Measurements from ENCODE around the gene ZNF467.

Gene ZNF467

DNA sequence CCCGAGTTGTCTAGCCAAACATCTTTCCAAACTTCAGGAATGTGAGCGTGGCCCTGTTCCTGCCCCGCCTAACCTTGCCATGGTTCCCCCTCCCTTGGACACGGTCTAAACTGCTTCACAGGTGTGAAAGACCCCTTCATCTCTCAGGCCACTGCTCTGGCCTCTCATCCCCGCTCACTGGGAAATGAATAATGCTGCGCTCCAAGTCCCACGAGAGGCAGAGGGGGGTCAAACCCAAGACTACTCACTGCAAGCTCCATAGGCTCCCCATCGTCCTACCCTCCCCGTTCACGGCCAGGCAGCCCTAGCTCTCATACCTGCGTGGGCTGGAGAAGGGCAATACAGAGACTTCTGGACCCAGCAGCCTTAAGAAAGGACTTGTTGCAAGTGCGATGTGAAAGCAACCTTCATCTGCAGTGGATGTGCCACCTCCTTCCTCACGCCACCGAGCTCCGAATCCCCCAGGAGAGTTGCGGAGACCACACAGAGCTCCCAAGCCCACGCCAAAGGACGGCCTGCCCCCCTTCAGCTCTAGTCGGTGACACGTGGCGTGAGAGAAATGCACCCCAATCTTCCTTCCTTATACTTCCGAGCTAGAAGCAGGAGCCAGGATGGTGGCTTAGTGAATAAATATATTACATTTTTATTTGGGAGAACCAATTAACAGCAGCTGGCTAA, 9.7 kb downstream of the ZNF467 start:
- no peak overlapping the region for H2BK120ac ChIP-seq (ENCODE audit: low read depth, low read length)
- peak overlapping the region; percentile 2 for H2AK5ac ChIP-seq (ENCODE audit: low read depth, low read length)
- H3K4me2 ChIP-seq (ENCODE audit: insufficient read depth, low read length, poor library complexity, severe bottlenecking), result no peak overlapping the region
- no CpG with 5 or more reads among the region's 22 CpGs for WGBS, 2 donors (ENCODE audit: extremely low coverage in 2 of 2, insufficient read length in 2 of 2, insufficient replicate concordance in 1 of 2)
- no peak overlapping the region for H3K9ac ChIP-seq (ENCODE audit: low read depth, low read length, poor library complexity)
- no peak overlapping the region for H3K4ac ChIP-seq (ENCODE audit: low read length)
- no peak overlapping the region for H3K18ac ChIP-seq (ENCODE audit: low read length)
- no peaks in the 10 kb centered on the region for H3K79me1 ChIP-seq (ENCODE audit: low read depth, low read length)
- H3K4me1 ChIP-seq (ENCODE audit: control insufficient read depth in 2 of 2, insufficient read depth in 1 of 2, low read depth in 1 of 2, low read length in 2 of 2), result peaks cover 3 to 14% of the 10 kb centered on the region in 2 donors
- no peak overlapping the region for H4K91ac ChIP-seq (ENCODE audit: low read depth, low read length, poor library complexity)
- no peak overlapping the region for H3K14ac ChIP-seq (ENCODE audit: low read length)
- H3K27me3 ChIP-seq (ENCODE audit: control insufficient read depth in 3 of 3, insufficient read depth in 3 of 3, low read depth in 1 of 3, low read length in 3 of 3), result peaks cover 31 to 61% (median 51%) of the 10 kb centered on the region in 3 experiments
- H2BK15ac ChIP-seq (ENCODE audit: low read length), result no peak overlapping the region
- H3K23ac ChIP-seq (ENCODE audit: low read depth, low read length, poor library complexity), result no peak overlapping the region
- no peak overlapping the region for H4K8ac ChIP-seq (ENCODE audit: low read depth, low read length)
- H3K9me3 ChIP-seq (replicated peaks in 1 of 2; ENCODE audit: control insufficient read depth in 2 of 2, insufficient read depth in 1 of 2, low read depth in 1 of 2, low read length in 2 of 2), result peaks cover 0 to 8% of the 10 kb centered on the region in 2 donors
- no peak overlapping the region for H3K4me3 ChIP-seq (ENCODE audit: low read length in 2 of 2)
- H2BK5ac ChIP-seq (ENCODE audit: low read length), result no peak overlapping the region
- no peak overlapping the region for H2AFZ ChIP-seq (ENCODE audit: low read length)
- DNase-seq (ENCODE audit: low spot score), result no peak
- no peak overlapping the region for H2BK12ac ChIP-seq (ENCODE audit: low read length)
- no peak overlapping the region for H3K27ac ChIP-seq (replicated peaks; ENCODE audit: low read length)
- H3K36me3 ChIP-seq (replicated peaks in 1 of 2; ENCODE audit: control insufficient read depth in 2 of 2, insufficient read depth in 2 of 2, low read length in 2 of 2), result peaks cover 2 to 11% of the 10 kb centered on the region in 2 donors

DNA sequence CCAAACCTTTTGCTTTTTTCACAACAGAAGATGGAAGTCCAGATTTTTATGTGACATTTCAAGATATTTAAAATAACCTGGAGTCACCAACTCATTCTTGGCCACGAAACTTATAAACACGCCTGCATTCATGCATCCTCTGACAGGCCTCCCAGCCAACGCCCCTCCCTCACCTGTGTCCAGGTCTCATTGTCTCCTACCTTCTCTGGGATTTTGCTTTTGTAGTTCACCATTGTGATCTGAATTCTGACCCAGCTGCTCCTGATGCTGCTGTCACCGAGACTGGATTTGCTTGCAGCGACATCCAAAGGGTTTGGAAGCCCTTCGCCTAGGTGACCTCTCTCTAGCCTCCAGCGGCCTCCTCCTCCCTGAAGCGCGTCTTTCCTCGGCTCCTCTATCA, 10.8 kb downstream of the ZNF467 start:
- Histone ChIP-seq H3K79me1 (ENCODE audit: low read depth, low read length) (no peaks in the 10 kb centered on the region), H3K4me2 (ENCODE audit: insufficient read depth, low read length, poor library complexity, severe bottlenecking) (no peak overlapping the region), H3K27ac (replicated peaks; ENCODE audit: low read length) (no peak overlapping the region), H3K4ac (ENCODE audit: low read length) (no peak overlapping the region), H2BK5ac (ENCODE audit: low read length) (no peak overlapping the region), H2AFZ (ENCODE audit: low read length) (no peak overlapping the region), H3K9me3 (replicated peaks in 1 of 2; ENCODE audit: control insufficient read depth in 2 of 2, insufficient read depth in 1 of 2, low read depth in 1 of 2, low read length in 2 of 2) (peaks cover 0 to 8% of the 10 kb centered on the region in 2 donors), H2BK12ac (ENCODE audit: low read length) (no peak overlapping the region), H2BK15ac (ENCODE audit: low read length) (no peak overlapping the region), H3K27me3 (ENCODE audit: control insufficient read depth in 3 of 3, insufficient read depth in 3 of 3, low read depth in 1 of 3, low read length in 3 of 3) (peaks cover 31 to 57% (median 51%) of the 10 kb centered on the region in 3 experiments), H3K4me3 (ENCODE audit: low read length in 2 of 2) (no peak overlapping the region), H2BK120ac (ENCODE audit: low read depth, low read length) (no peak overlapping the region), H2AK5ac (ENCODE audit: low read depth, low read length) (no peak overlapping the region), H3K9ac (ENCODE audit: low read depth, low read length, poor library complexity) (no peak overlapping the region), H4K8ac (ENCODE audit: low read depth, low read length) (no peak overlapping the region), H4K91ac (ENCODE audit: low read depth, low read length, poor library complexity) (no peak overlapping the region), H3K14ac (ENCODE audit: low read length) (no peak overlapping the region), H3K18ac (ENCODE audit: low read length) (peak overlapping the region; percentile 25), H3K4me1 (ENCODE audit: control insufficient read depth in 2 of 2, insufficient read depth in 1 of 2, low read depth in 1 of 2, low read length in 2 of 2) (peaks cover 3 to 14% of the 10 kb centered on the region in 2 donors), H3K23ac (ENCODE audit: low read depth, low read length, poor library complexity) (no peak overlapping the region), H3K36me3 (replicated peaks in 1 of 2; ENCODE audit: control insufficient read depth in 2 of 2, insufficient read depth in 2 of 2, low read length in 2 of 2) (peaks cover 0 to 4% of the 10 kb centered on the region in 2 donors)
- no CpG with 5 or more reads among the region's 10 CpGs for WGBS, 2 donors (ENCODE audit: extremely low coverage in 2 of 2, insufficient read length in 2 of 2, insufficient replicate concordance in 1 of 2)
- DNase-seq (ENCODE audit: low spot score), result no peak

DNA sequence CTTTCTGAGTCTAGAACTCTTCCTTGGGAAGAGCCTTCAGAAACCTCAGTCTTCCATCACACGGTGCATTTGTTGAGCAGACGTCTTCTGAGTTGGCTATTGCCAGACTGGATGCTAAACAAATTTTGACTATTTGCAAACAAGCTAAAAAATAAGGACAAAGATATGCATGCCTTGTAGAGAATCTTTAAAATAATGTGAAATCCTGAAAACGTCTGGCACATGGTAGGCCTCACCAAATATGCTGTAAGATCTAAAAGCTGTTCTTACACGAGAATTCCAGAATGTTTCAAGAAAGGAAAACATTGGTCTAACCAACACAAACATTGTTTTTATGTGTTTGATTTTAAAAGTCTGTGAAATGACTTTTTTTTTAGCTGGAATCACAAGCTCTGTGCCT, 11.3 kb downstream of the ZNF467 start:
- H3K27me3 ChIP-seq (ENCODE audit: control insufficient read depth in 3 of 3, insufficient read depth in 3 of 3, low read depth in 1 of 3, low read length in 3 of 3), result peaks cover 31 to 51% (median 51%) of the 10 kb centered on the region in 3 experiments
- DNase-seq (ENCODE audit: low spot score), result no peak
- H2AFZ ChIP-seq (ENCODE audit: low read length), result no peak overlapping the region
- peaks cover 3 to 14% of the 10 kb centered on the region in 2 donors for H3K4me1 ChIP-seq (ENCODE audit: control insufficient read depth in 2 of 2, insufficient read depth in 1 of 2, low read depth in 1 of 2, low read length in 2 of 2)
- H2BK5ac ChIP-seq (ENCODE audit: low read length), result no peak overlapping the region
- peaks cover 0 to 4% of the 10 kb centered on the region in 2 donors for H3K36me3 ChIP-seq (replicated peaks in 1 of 2; ENCODE audit: control insufficient read depth in 2 of 2, insufficient read depth in 2 of 2, low read length in 2 of 2)
- no peaks in the 10 kb centered on the region for H3K79me1 ChIP-seq (ENCODE audit: low read depth, low read length)
- H3K18ac ChIP-seq (ENCODE audit: low read length), result no peak overlapping the region
- H3K9ac ChIP-seq (ENCODE audit: low read depth, low read length, poor library complexity), result no peak overlapping the region
- no peak overlapping the region for H4K91ac ChIP-seq (ENCODE audit: low read depth, low read length, poor library complexity)
- no peak overlapping the region for H3K4me3 ChIP-seq (ENCODE audit: low read length in 2 of 2)
- H2BK120ac ChIP-seq (ENCODE audit: low read depth, low read length), result no peak overlapping the region
- H3K4ac ChIP-seq (ENCODE audit: low read length), result no peak overlapping the region
- WGBS, 2 donors (ENCODE audit: extremely low coverage in 2 of 2, insufficient read length in 2 of 2, insufficient replicate concordance in 1 of 2), result no CpG with 5 or more reads among the region's 4 CpGs
- H2BK15ac ChIP-seq (ENCODE audit: low read length), result no peak overlapping the region
- no peak overlapping the region for H3K14ac ChIP-seq (ENCODE audit: low read length)
- no peak overlapping the region for H3K4me2 ChIP-seq (ENCODE audit: insufficient read depth, low read length, poor library complexity, severe bottlenecking)
- H3K27ac ChIP-seq (replicated peaks; ENCODE audit: low read length), result no peak overlapping the region
- H3K23ac ChIP-seq (ENCODE audit: low read depth, low read length, poor library complexity), result no peak overlapping the region
- H2BK12ac ChIP-seq (ENCODE audit: low read length), result no peak overlapping the region
- H2AK5ac ChIP-seq (ENCODE audit: low read depth, low read length), result no peak overlapping the region
- H3K9me3 ChIP-seq (replicated peaks in 1 of 2; ENCODE audit: control insufficient read depth in 2 of 2, insufficient read depth in 1 of 2, low read depth in 1 of 2, low read length in 2 of 2), result peaks cover 0 to 8% of the 10 kb centered on the region in 2 donors
- H4K8ac ChIP-seq (ENCODE audit: low read depth, low read length), result no peak overlapping the region

DNA sequence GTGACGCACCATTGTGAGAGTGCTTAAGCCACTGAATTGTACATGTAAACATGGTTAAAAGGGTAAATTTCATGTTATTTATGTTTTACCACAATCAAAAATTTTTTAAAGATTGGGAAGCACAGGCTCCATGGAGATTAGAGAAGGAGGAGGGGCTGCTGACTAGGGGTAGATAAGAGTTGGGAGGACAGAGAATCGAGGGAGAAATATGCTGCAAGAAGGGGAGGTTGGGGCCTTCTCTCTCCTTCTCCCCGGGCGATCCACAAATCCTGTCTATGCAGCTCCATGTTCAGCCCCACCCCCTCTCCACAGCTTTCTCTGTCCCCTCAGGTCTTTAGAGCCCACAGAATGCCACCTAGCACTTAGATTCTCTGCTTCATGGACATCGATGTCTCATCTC, 12.1 kb downstream of the ZNF467 start:
- no peak overlapping the region for H3K27ac ChIP-seq (replicated peaks; ENCODE audit: low read length)
- H3K27me3 ChIP-seq (ENCODE audit: control insufficient read depth in 3 of 3, insufficient read depth in 3 of 3, low read depth in 1 of 3, low read length in 3 of 3), result peaks cover 28 to 46% (median 44%) of the 10 kb centered on the region in 3 experiments
- no peak overlapping the region for H2BK120ac ChIP-seq (ENCODE audit: low read depth, low read length)
- H4K91ac ChIP-seq (ENCODE audit: low read depth, low read length, poor library complexity), result no peak overlapping the region
- no peak overlapping the region for H2AFZ ChIP-seq (ENCODE audit: low read length)
- H3K4me2 ChIP-seq (ENCODE audit: insufficient read depth, low read length, poor library complexity, severe bottlenecking), result no peak overlapping the region
- H4K8ac ChIP-seq (ENCODE audit: low read depth, low read length), result no peak overlapping the region
- peaks cover 0 to 6% of the 10 kb centered on the region in 2 donors for H3K9me3 ChIP-seq (replicated peaks in 1 of 2; ENCODE audit: control insufficient read depth in 2 of 2, insufficient read depth in 1 of 2, low read depth in 1 of 2, low read length in 2 of 2)
- DNase-seq (ENCODE audit: low spot score), result no peak
- no peaks in the 10 kb centered on the region for H3K79me1 ChIP-seq (ENCODE audit: low read depth, low read length)
- H3K36me3 ChIP-seq (replicated peaks in 1 of 2; ENCODE audit: control insufficient read depth in 2 of 2, insufficient read depth in 2 of 2, low read length in 2 of 2), result peaks cover 0 to 4% of the 10 kb centered on the region in 2 donors
- H2BK12ac ChIP-seq (ENCODE audit: low read length), result no peak overlapping the region
- H3K4me3 ChIP-seq (ENCODE audit: low read length in 2 of 2), result no peak overlapping the region
- H3K4ac ChIP-seq (ENCODE audit: low read length), result no peak overlapping the region
- H3K23ac ChIP-seq (ENCODE audit: low read depth, low read length, poor library complexity), result no peak overlapping the region
- no peak overlapping the region for H3K9ac ChIP-seq (ENCODE audit: low read depth, low read length, poor library complexity)
- no peak overlapping the region for H2AK5ac ChIP-seq (ENCODE audit: low read depth, low read length)
- no peak overlapping the region for H3K14ac ChIP-seq (ENCODE audit: low read length)
- H3K4me1 ChIP-seq (ENCODE audit: control insufficient read depth in 2 of 2, insufficient read depth in 1 of 2, low read depth in 1 of 2, low read length in 2 of 2), result peaks cover 3 to 14% of the 10 kb centered on the region in 2 donors
- H3K18ac ChIP-seq (ENCODE audit: low read length), result no peak overlapping the region
- no peak overlapping the region for H2BK5ac ChIP-seq (ENCODE audit: low read length)
- H2BK15ac ChIP-seq (ENCODE audit: low read length), result no peak overlapping the region
- WGBS, 2 donors (ENCODE audit: extremely low coverage in 2 of 2, insufficient read length in 2 of 2, insufficient replicate concordance in 1 of 2), result no CpG with 5 or more reads among the region's 5 CpGs
